K562 (cell line): ENCODE results near the gene F12. TPM values are rescaled to one million over a fixed set of nuclear protein-coding genes. Genes with fewer than 3 reads are reported as not detected.

Source experiments
- ATAC-seq: fragments of 200-7000 bp; cut with Tn5 transposase; 3 replicates; pipeline ENCODE4 v1.9.1; 2020; ENCODE audit warnings: moderate library complexity
- BruUV-seq: library from RNA; stranded (reverse); fragments of 400-500 nt; replicated peaks from 2 replicates; lab custom pipeline; 2021; lab: Mats Ljungman, UMichigan
- CTCF ChIA-PET: fragments of 300-600 bp; formaldehyde crosslinking; extraction: SDS; loops from one replicate; lab custom pipeline; 2021; ENCODE audit warnings: low intra/inter-chr PET ratio; lab: Yijun Ruan, JAX
- POLR2A ChIA-PET: fragments of 300-600, 350-650 bp; sonication (Branson Sonifier 250); formaldehyde crosslinking; extraction: SDS; loops from one replicate; lab custom pipeline; 2021; ENCODE audit warnings: antibody characterized with exemption, inconsistent platforms; lab: Yijun Ruan, JAX
- DNase-seq, 4 experiments: peaks; one replicate each; pipeline versions ENCODE4 v3.0.0 to v3.0.0-alpha.2; 2011 to 2018; ENCODE audit warnings: low spot score in 3 of 4, mixed read lengths in 3 of 4; ENCODE audit errors: extremely low read depth in 1 of 4
- FAIRE-seq: peaks from 2 replicates; lab custom pipeline; 2011; peaks lifted over from hg19 to GRCh38; lab: Jason Lieb, UNC
- H2AFZ ChIP-seq: 2 replicates; pipeline ENCODE4 v1.6.0; 2011; ENCODE audit warnings: low read depth, low read length, control low read depth, inconsistent platforms
- H3K27ac ChIP-seq: fragments of 200-600 bp; 3 replicates; pipeline ENCODE4 v1.8.0; 2011; ENCODE audit warnings: low read depth, mild to moderate bottlenecking, control low read depth, inconsistent platforms, low read length, moderate library complexity, mixed read lengths; ENCODE audit errors: extremely low read depth
- H3K27me3 ChIP-seq, 2 experiments: fragments of 300-600 bp in 1 of 2; 2 replicates in 1 of 2; 3 replicates in 1 of 2; pipeline versions ENCODE4 v1.6.0 to v1.8.0; 2011; ENCODE audit warnings: inconsistent platforms in 2 of 2, low read length in 2 of 2, mild to moderate bottlenecking in 1 of 2, mixed read lengths in 1 of 2, moderate library complexity in 1 of 2; ENCODE audit not compliant: control insufficient read depth in 2 of 2, insufficient read depth in 2 of 2
- H3K36me3 ChIP-seq: fragments of 300-600 bp; 3 replicates; pipeline ENCODE4 v1.8.0; 2011; ENCODE audit warnings: mild to moderate bottlenecking, low read length, inconsistent platforms; ENCODE audit not compliant: control insufficient read depth, insufficient read depth
- H3K4me1 ChIP-seq, 2 experiments: fragments of 200-600 bp in 1 of 2; replicated peaks in 1 of 2; 2 replicates in 1 of 2; 3 replicates in 1 of 2; pipeline versions ENCODE4 v1.5.1 to v1.8.0; 2011; ENCODE audit warnings: inconsistent platforms in 2 of 2, low read length in 2 of 2, mild to moderate bottlenecking in 1 of 2, mixed read lengths in 1 of 2, moderate library complexity in 1 of 2; ENCODE audit not compliant: control insufficient read depth in 2 of 2, insufficient read depth in 2 of 2
- H3K4me2 ChIP-seq: 2 replicates; pipeline ENCODE4 v1.6.1; 2011; ENCODE audit warnings: low read length, control low read depth, inconsistent platforms, mixed read lengths; ENCODE audit not compliant: insufficient read depth
- H3K4me3 ChIP-seq: fragments of 200-600 bp; sonication (generic), shearing (Covaris generic); 2 replicates; pipeline ENCODE4 v1.5.1; 2016; ENCODE audit warnings: control low read depth, inconsistent platforms
- H3K79me2 ChIP-seq: fragments of 200-600 bp; 3 replicates; pipeline ENCODE4 v1.8.0; 2011; ENCODE audit warnings: low read length, inconsistent platforms; ENCODE audit not compliant: control insufficient read depth, insufficient read depth
- H3K9ac ChIP-seq, 2 experiments: 2 replicates each; pipeline versions ENCODE4 v1.6.0 to v1.6.1; 2011; ENCODE audit warnings: low read depth in 2 of 2, low read length in 2 of 2, control low read depth in 1 of 2, inconsistent platforms in 1 of 2, mild to moderate bottlenecking in 1 of 2, mixed read lengths in 1 of 2; ENCODE audit not compliant: insufficient read depth in 1 of 2
- H3K9me1 ChIP-seq: one replicate; pipeline ENCODE4 v1.6.0; 2011; ENCODE audit warnings: inconsistent platforms, mild to moderate bottlenecking, low read length, moderate library complexity; ENCODE audit not compliant: control insufficient read depth, insufficient read depth
- H3K9me3 ChIP-seq: replicated peaks from 2 replicates; pipeline ENCODE4 v1.5.1; 2011; ENCODE audit warnings: low read depth, low read length, inconsistent platforms; ENCODE audit not compliant: control insufficient read depth, insufficient read depth
- H4K20me1 ChIP-seq: replicated peaks from 2 replicates; pipeline ENCODE4 v1.6.1; 2011; ENCODE audit warnings: low read length, inconsistent platforms, mixed read lengths; ENCODE audit not compliant: control insufficient read depth, insufficient read depth
- ASH1L ChIP-seq: fragments of 450-650 bp; IDR thresholded peaks from 2 replicates; pipeline ENCODE4 v1.6.1; 2018; ENCODE audit warnings: borderline replicate concordance, mild to moderate bottlenecking, low read depth; ENCODE audit not compliant: partially characterized antibody
- BCOR ChIP-seq: fragments of 450-650 bp; IDR thresholded peaks from 2 replicates; pipeline ENCODE4 v1.6.1; 2016
- CHD4 ChIP-seq: fragments of 200-600 bp; sonication (generic); IDR thresholded peaks from 3 replicates; pipeline ENCODE4 v1.6.1; 2012; ENCODE audit warnings: low read depth, mild to moderate bottlenecking, mixed read lengths, low read length, inconsistent platforms; ENCODE audit not compliant: insufficient read depth, insufficient replicate concordance, poor library complexity, severe bottlenecking
- ELF2 ChIP-seq: fragments of 250-450 bp; sonication (Bioruptor Pico); IDR thresholded peaks from 2 replicates; pipeline ENCODE4 v1.5.0; 2021; ENCODE audit warnings: mild to moderate bottlenecking
- EP400 ChIP-seq: fragments of 450-650 bp; IDR thresholded peaks from 2 replicates; pipeline ENCODE4 v1.6.1; 2017; ENCODE audit warnings: antibody characterized with exemption, mild to moderate bottlenecking, moderate library complexity
- JUNB ChIP-seq: fragments of 450-650 bp; formaldehyde crosslinking; conservative IDR thresholded peaks from 2 replicates; pipeline ENCODE4 v1.4.0; 2020; ENCODE audit warnings: mild to moderate bottlenecking
- MAX ChIP-seq: sonication (generic); formaldehyde crosslinking; IDR thresholded peaks from 2 replicates; pipeline ENCODE4 v1.9.0; 2022; ENCODE audit warnings: mild to moderate bottlenecking, missing genetic modification reagents
- NFIC ChIP-seq: fragments of 450-650 bp; IDR thresholded peaks from 2 replicates; pipeline ENCODE4 v1.6.1; 2017; ENCODE audit warnings: mild to moderate bottlenecking, inconsistent platforms
- POLR2AphosphoS2 ChIP-seq: IDR thresholded peaks from 2 replicates; pipeline ENCODE4 v1.6.1; 2012; ENCODE audit warnings: low read length, improper control_type of control experiment
- RAD51 ChIP-seq: fragments of 450-650 bp; IDR thresholded peaks from 2 replicates; pipeline ENCODE4 v1.7.1; 2016; ENCODE audit warnings: low read depth, mild to moderate bottlenecking, borderline replicate concordance
- RBM25 ChIP-seq: fragments of 200-400 bp; formaldehyde crosslinking; IDR thresholded peaks from 2 replicates; pipeline ENCODE4 v1.6.1; 2018; ENCODE audit warnings: low read length, low read depth, moderate library complexity; ENCODE audit not compliant: severe bottlenecking
- SMARCA5 ChIP-seq: fragments of 450-650 bp; IDR thresholded peaks from 2 replicates; pipeline ENCODE4 v1.6.1; 2016
- TSC22D4 ChIP-seq: fragments of 450-650 bp; IDR thresholded peaks from 2 replicates; pipeline ENCODE4 v1.6.1; 2016; ENCODE audit warnings: missing genetic modification characterization, missing biosample characterization, control low read depth
- U2AF1 ChIP-seq: fragments of 200-400 bp; formaldehyde crosslinking; optimal IDR thresholded peaks from 2 replicates; pipeline ENCODE3; 2017; ENCODE audit warnings: mild to moderate bottlenecking, low read depth, low read length, moderate library complexity
- USF2 ChIP-seq: sonication (generic); formaldehyde crosslinking; IDR thresholded peaks from 2 replicates; pipeline ENCODE4 v1.5.0; 2020; ENCODE audit warnings: missing genetic modification reagents
- ZNF12 ChIP-seq: sonication (generic); formaldehyde crosslinking; IDR thresholded peaks from 2 replicates; pipeline ENCODE4 v1.4.0; 2020; ENCODE audit warnings: mild to moderate bottlenecking, missing genetic modification reagents
- ZNF347 ChIP-seq: fragments of 450-650 bp; formaldehyde crosslinking; IDR thresholded peaks from 2 replicates; pipeline ENCODE4 v1.4.0; 2020; ENCODE audit warnings: low read depth, mild to moderate bottlenecking, moderate library complexity
- WGBS: fragments of 100-300 bp; shearing (Covaris generic); methylation state at CpG from one replicate; pipeline ENCODE4 v1.1.6; 2016; ENCODE audit warnings: low coverage, mixed read lengths; ENCODE audit not compliant: insufficient coverage; ENCODE audit errors: missing lambda C conversion rate; 5-methylcytosine and 5-hydroxymethylcytosine counted together
- in situ Hi-C: fragments of 300-500 bp; cut with MboI; formaldehyde crosslinking; loops from 4 replicates; pipeline ENCODE4 v1.15.0; 2018; ENCODE audit warnings: inconsistent platforms, mixed read lengths
- intact Hi-C: fragments of 100-400 bp; cut with micrococcal nuclease; formaldehyde crosslinking; loops from 2 replicates; pipeline ENCODE4 v1.14.2; 2022
- polyA plus RNA-seq, 8 experiments: library from polyadenylated mRNA; depleted of rRNA in 4 of 8; stranded (reverse) in 5 of 8; unstranded in 3 of 8; fragments of >200 nt; fragmentation: Nextera tagmentation in 2 of 8; fragmentation: Illumina TruSeq in 1 of 8; extraction: Ambion mirVana in 2 of 8; extraction: Trizol in 1 of 8; gene quantifications; 2 replicates each; pipeline versions ENCODE4 v1.2.1 to v1.2.3, GENCODE V29; 2011 to 2014; ENCODE audit warnings: inconsistent platforms in 1 of 8, missing spikeins in 1 of 8
- total RNA-seq, 7 experiments: library from RNA; depleted of rRNA in 6 of 7; stranded (reverse); fragments of >200 nt in 6 of 7; fragmentation: Illumina TruSeq in 2 of 7; extraction: Trizol in 2 of 7; gene quantifications; 2 replicates each; pipeline versions ENCODE4 v1.2.1 to v1.2.3, GENCODE V29; 2011 to 2021; ENCODE audit warnings: low replicate concordance in 1 of 7
- TF ChIP-seq, protein P1 (sequence below): sonication (generic); formaldehyde crosslinking; IDR thresholded peaks from 2 replicates; pipeline ENCODE4 v1.9.0; 2022; ENCODE audit warnings: mild to moderate bottlenecking, missing genetic modification reagents

Gene F12
- total and polyA plus RNA-seq, 9 of the 15 experiments (the other 6 are each of a cell fraction or from before 2014, with no cell fraction given): 0.59 to 18.3 (median 3.6) TPM

DNA sequence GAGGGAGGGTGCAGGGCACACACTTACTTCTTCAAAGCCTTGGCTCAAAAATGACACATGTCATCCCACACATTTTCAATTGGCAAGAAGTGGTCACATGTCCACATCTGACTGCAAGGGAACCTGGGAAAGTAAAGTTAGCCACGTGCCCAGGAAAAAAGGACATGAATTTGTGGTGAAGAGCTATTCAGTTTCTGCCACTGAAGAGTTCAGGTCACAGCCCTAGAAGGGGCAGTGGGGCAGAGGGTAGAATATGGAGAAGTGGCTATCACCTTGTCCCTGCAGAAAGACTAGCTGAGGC, 53.5 kb downstream of the F12 start (continued):
- TF ChIP-seq MAX (CRISPR knock-in tag) (peak; percentile 76), USF2 (CRISPR knock-in tag) (peak; percentile 80), ASH1L (no peak), RAD51 (peak; percentile 70; the same call in 1 of the 2 replicates)

DNA sequence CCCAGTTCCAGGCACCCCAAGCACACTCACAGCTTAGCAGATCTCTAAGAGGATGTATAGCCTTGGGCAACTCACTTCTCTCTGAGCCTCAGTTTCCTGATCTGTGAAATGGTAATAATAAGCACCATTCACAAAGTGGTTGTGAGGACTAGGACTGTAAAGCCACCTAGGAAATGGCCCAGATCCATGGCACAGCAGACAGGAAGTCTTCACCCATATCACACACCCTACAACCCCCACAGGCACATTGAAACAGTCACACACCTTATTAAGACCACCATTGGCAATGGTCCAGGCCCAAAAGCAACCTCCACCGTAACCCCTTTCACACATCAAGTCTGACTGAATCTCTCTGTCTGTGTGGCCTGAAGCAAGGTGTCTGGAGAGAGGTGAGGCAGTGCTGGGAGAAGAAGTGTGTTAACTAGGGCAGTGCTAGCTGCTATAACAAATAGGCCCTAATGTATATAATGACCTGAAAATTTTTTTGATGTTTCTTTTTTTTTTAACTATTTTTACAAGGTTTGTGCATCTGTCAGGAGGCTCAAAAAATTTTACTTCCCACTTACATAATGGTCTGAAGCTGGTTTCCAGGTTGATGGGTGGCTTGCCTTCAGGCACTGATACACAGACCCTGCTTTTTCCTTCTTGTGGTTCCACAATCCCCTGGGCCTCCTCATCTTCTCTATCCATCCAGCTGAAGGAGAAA, 54.0 kb downstream of the F12 start:
- H3K27me3 ChIP-seq: no peaks in the 10 kb centered on the region
- no peak for FAIRE-seq

More for the DNA sequence above, 54.0 kb downstream of the F12 start:
- H2AFZ ChIP-seq: peak overlapping the region; percentile 46
- TF ChIP-seq SMARCA5 (peak; percentile 54; the same call in 1 of the 2 replicates), RBM25 (peak; percentile 80), EP400 (no peak), POLR2AphosphoS2 (no peak), JUNB (no peak), BCOR (peak; percentile 76; the same call in 1 of the 2 replicates), ZNF347 (no peak), ZNF12 (CRISPR knock-in tag) (peak; percentile 100), CHD4 (peak; percentile 24), U2AF1 (no peak), NFIC (peak; percentile 67), TSC22D4 (tag) (no peak), ELF2 (CRISPR knock-in tag) (no peak)
- TF ChIP-seq, protein P1, sequence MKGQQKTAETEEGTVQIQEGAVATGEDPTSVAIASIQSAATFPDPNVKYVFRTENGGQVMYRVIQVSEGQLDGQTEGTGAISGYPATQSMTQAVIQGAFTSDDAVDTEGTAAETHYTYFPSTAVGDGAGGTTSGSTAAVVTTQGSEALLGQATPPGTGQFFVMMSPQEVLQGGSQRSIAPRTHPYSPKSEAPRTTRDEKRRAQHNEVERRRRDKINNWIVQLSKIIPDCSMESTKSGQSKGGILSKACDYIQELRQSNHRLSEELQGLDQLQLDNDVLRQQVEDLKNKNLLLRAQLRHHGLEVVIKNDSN (CRISPR knock-in tag): no peak
- TF ChIP-seq, all 486 proteins: peak for 6
- Histone ChIP-seq H3K9ac (no peak overlapping the region), H3K9me3 (0 out of 2 replicates have a peak, but pooled peaks cover 3% of the 10 kb centered on the region), H3K4me2 (no peak overlapping the region), H3K4me3 (no peak overlapping the region), H4K20me1 (no peaks in the 10 kb centered on the region), H3K27ac (no peak overlapping the region), H3K36me3 (peaks cover 1% of the 10 kb centered on the region; the same call in 1 of the 3 replicates), H3K4me1 (peaks cover 4 to 32% of the 10 kb centered on the region in 2 experiments; a peak in 4 of 5 replicates), H3K9me1 (no peaks in the 10 kb centered on the region), H3K79me2 (peaks cover 12% of the 10 kb centered on the region)
- in situ Hi-C loops (no loop called here), intact Hi-C loops (no loop called here)
- no peak for DNase-seq
- ATAC-seq: no peak
- WGBS: 50% methylated on average over 1 of the region's 1 CpG
- CTCF ChIA-PET: no interaction called here
- POLR2A ChIA-PET: interaction anchor here (0.6 to 0.8 kb wide), 2 partner anchors 16 to 120 kb away, joined by 3 read pairs; no protein-coding TSS in a partner anchor
- BruUV-seq: no TSS peak
